ENCODE data around the gene TSPAN9.

TSPAN9 gene

GRCh38 chr12:3279415-3279780 is 202.2 kb downstream of the TSPAN9 start:
- Mint-ChIP-seq H3K9me3 (no peaks in the 10 kb centered on the region), H3K27ac (no peak overlapping the region), H3K4me3 (no peak overlapping the region), H3K27me3 (peaks cover 3% of the 10 kb centered on the region), H3K4me1 (ENCODE audit: low read depth) (no peaks in the 10 kb centered on the region), H3K36me3 (ENCODE audit: low read depth) (no peaks in the 10 kb centered on the region)

- Mint-ChIP-seq H3K4me3 (no peak overlapping the region), H3K27me3 (peaks cover 3% of the 10 kb centered on the region), H3K4me1 (ENCODE audit: low read depth) (no peaks in the 10 kb centered on the region), H3K36me3 (ENCODE audit: low read depth) (no peaks in the 10 kb centered on the region), H3K9me3 (no peaks in the 10 kb centered on the region), H3K27ac (no peak overlapping the region)
Observed at GRCh38 chr12:3279832-3280231, 202.7 kb downstream of the TSPAN9 start.

GRCh38 chr12:3280967-3281366 is 203.8 kb downstream of the TSPAN9 start:
- Mint-ChIP-seq H3K27ac (no peak overlapping the region), H3K4me3 (no peak overlapping the region), H3K36me3 (ENCODE audit: low read depth) (no peaks in the 10 kb centered on the region), H3K27me3 (peaks cover 3% of the 10 kb centered on the region), H3K4me1 (ENCODE audit: low read depth) (no peaks in the 10 kb centered on the region), H3K9me3 (no peaks in the 10 kb centered on the region)

- Mint-ChIP-seq H3K27ac (no peak overlapping the region), H3K27me3 (peaks cover 3% of the 10 kb centered on the region), H3K9me3 (no peaks in the 10 kb centered on the region), H3K4me3 (no peak overlapping the region), H3K4me1 (ENCODE audit: low read depth) (no peaks in the 10 kb centered on the region), H3K36me3 (ENCODE audit: low read depth) (no peaks in the 10 kb centered on the region)
Observed at GRCh38 chr12:3281588-3282383, 204.6 kb downstream of the TSPAN9 start.

GRCh38 chr12:3282384-3282670 is 205.1 kb downstream of the TSPAN9 start:
- Mint-ChIP-seq H3K36me3 (ENCODE audit: low read depth) (no peaks in the 10 kb centered on the region), H3K4me1 (ENCODE audit: low read depth) (no peaks in the 10 kb centered on the region), H3K27ac (no peak overlapping the region), H3K9me3 (no peaks in the 10 kb centered on the region), H3K4me3 (no peak overlapping the region), H3K27me3 (peaks cover 2% of the 10 kb centered on the region)

- H3K4me3 Mint-ChIP-seq, result no peak overlapping the region
- H3K27ac Mint-ChIP-seq, result no peak overlapping the region
- H3K9me3 Mint-ChIP-seq, result no peaks in the 10 kb centered on the region
- no peaks in the 10 kb centered on the region for H3K36me3 Mint-ChIP-seq (ENCODE audit: low read depth)
- H3K27me3 Mint-ChIP-seq, result no peaks in the 10 kb centered on the region
- H3K4me1 Mint-ChIP-seq (ENCODE audit: low read depth), result no peaks in the 10 kb centered on the region
Observed at GRCh38 chr12:3283137-3283680, 206.0 kb downstream of the TSPAN9 start.

- no peaks in the 10 kb centered on the region for H3K4me1 Mint-ChIP-seq (ENCODE audit: low read depth)
- H3K36me3 Mint-ChIP-seq (ENCODE audit: low read depth), result no peaks in the 10 kb centered on the region
- no peaks in the 10 kb centered on the region for H3K27me3 Mint-ChIP-seq
- H3K27ac Mint-ChIP-seq, result no peak overlapping the region
- H3K9me3 Mint-ChIP-seq, result no peaks in the 10 kb centered on the region
- H3K4me3 Mint-ChIP-seq, result no peak overlapping the region
Observed at GRCh38 chr12:3284405-3284804, 207.2 kb downstream of the TSPAN9 start.

- Mint-ChIP-seq H3K36me3 (ENCODE audit: low read depth) (no peaks in the 10 kb centered on the region), H3K4me3 (no peak overlapping the region), H3K9me3 (no peaks in the 10 kb centered on the region), H3K27ac (no peak overlapping the region), H3K4me1 (ENCODE audit: low read depth) (no peaks in the 10 kb centered on the region), H3K27me3 (no peaks in the 10 kb centered on the region)
Observed at GRCh38 chr12:3285570-3285969, 208.4 kb downstream of the TSPAN9 start.

- Mint-ChIP-seq H3K4me3 (no peak overlapping the region), H3K27ac (no peak overlapping the region), H3K9me3 (no peaks in the 10 kb centered on the region), H3K4me1 (ENCODE audit: low read depth) (no peaks in the 10 kb centered on the region), H3K27me3 (no peaks in the 10 kb centered on the region), H3K36me3 (ENCODE audit: low read depth) (no peaks in the 10 kb centered on the region)
Observed at GRCh38 chr12:3288690-3289089, 211.5 kb downstream of the TSPAN9 start.

GRCh38 chr12:3289702-3290101 is 212.5 kb downstream of the TSPAN9 start:
- no peak overlapping the region for H3K27ac Mint-ChIP-seq
- H3K36me3 Mint-ChIP-seq (ENCODE audit: low read depth), result no peaks in the 10 kb centered on the region
- no peak overlapping the region for H3K4me3 Mint-ChIP-seq
- no peaks in the 10 kb centered on the region for H3K27me3 Mint-ChIP-seq
- H3K9me3 Mint-ChIP-seq, result no peaks in the 10 kb centered on the region
- H3K4me1 Mint-ChIP-seq (ENCODE audit: low read depth), result no peaks in the 10 kb centered on the region

- Mint-ChIP-seq H3K36me3 (ENCODE audit: low read depth) (no peaks in the 10 kb centered on the region), H3K4me3 (no peak overlapping the region), H3K27me3 (no peaks in the 10 kb centered on the region), H3K27ac (no peak overlapping the region), H3K4me1 (ENCODE audit: low read depth) (no peaks in the 10 kb centered on the region), H3K9me3 (no peaks in the 10 kb centered on the region)
Observed at GRCh38 chr12:3291939-3292338, 214.8 kb downstream of the TSPAN9 start.

- Mint-ChIP-seq H3K27ac (no peak overlapping the region), H3K4me1 (ENCODE audit: low read depth) (no peaks in the 10 kb centered on the region), H3K36me3 (ENCODE audit: low read depth) (no peaks in the 10 kb centered on the region), H3K9me3 (no peaks in the 10 kb centered on the region), H3K4me3 (no peak overlapping the region), H3K27me3 (no peaks in the 10 kb centered on the region)
Observed at GRCh38 chr12:3292677-3293412, 215.7 kb downstream of the TSPAN9 start.

- H3K4me3 Mint-ChIP-seq, result no peak overlapping the region
- no peak overlapping the region for H3K27ac Mint-ChIP-seq
- no peaks in the 10 kb centered on the region for H3K36me3 Mint-ChIP-seq (ENCODE audit: low read depth)
Observed at GRCh38 chr12:3293446-3294161, 216.4 kb downstream of the TSPAN9 start.

GRCh38 chr12:3294481-3294911 is 217.3 kb downstream of the TSPAN9 start:
- Mint-ChIP-seq H3K4me3 (no peak overlapping the region), H3K27me3 (no peaks in the 10 kb centered on the region), H3K36me3 (ENCODE audit: low read depth) (no peaks in the 10 kb centered on the region), H3K27ac (no peak overlapping the region), H3K4me1 (ENCODE audit: low read depth) (no peaks in the 10 kb centered on the region), H3K9me3 (no peaks in the 10 kb centered on the region)

More at GRCh38 chr12:3293446-3294161, 216.4 kb downstream of the TSPAN9 start:
- H3K9me3 Mint-ChIP-seq, result no peaks in the 10 kb centered on the region
- no peaks in the 10 kb centered on the region for H3K27me3 Mint-ChIP-seq
- no peaks in the 10 kb centered on the region for H3K4me1 Mint-ChIP-seq (ENCODE audit: low read depth)

- no peaks in the 10 kb centered on the region for H3K36me3 Mint-ChIP-seq (ENCODE audit: low read depth)
- H3K4me1 Mint-ChIP-seq (ENCODE audit: low read depth), result peaks cover 4% of the 10 kb centered on the region
- no peaks in the 10 kb centered on the region for H3K27me3 Mint-ChIP-seq
- H3K9me3 Mint-ChIP-seq, result no peaks in the 10 kb centered on the region
- H3K27ac Mint-ChIP-seq, result no peak overlapping the region
- no peak overlapping the region for H3K4me3 Mint-ChIP-seq
Observed at GRCh38 chr12:3295225-3295624, 218.0 kb downstream of the TSPAN9 start.

Data from stimulated activated naive CD8-positive, alpha-beta T cell treated with anti-CD3 and anti-CD28 coated beads, Interleukin-15, Interleukin-2, amounts not matched to agents 100 ng/mL and 50 ng/mL, for 24 hours (primary cell).